ENCODE results near the gene FOXP2. TPM values are rescaled to one million over a fixed set of nuclear protein-coding genes. Genes with fewer than 3 reads are reported as not detected.

The FOXP2 gene
- polyA plus RNA-seq, 3 donors, result not detected

GRCh38 chr7:114548081-114548980, 133.7 kb downstream of the FOXP2 start:
- Mint-ChIP-seq H3K27me3 (ENCODE audit: low read depth in 3 of 3) (peaks cover 0 to 2% (median 0%) of the 10 kb centered on the region in 3 donors), H3K9me3 (peaks cover 0 to 3% (median 0%) of the 10 kb centered on the region in 7 donors), H3K36me3 (no peaks in the 10 kb centered on the region), H3K4me3 (no peak overlapping the region), H3K4me1 (no peaks in the 10 kb centered on the region), H3K27ac (no peak overlapping the region)
- DNase-seq, result no peak
- no peaks in the 10 kb centered on the region for H3K4me1 ChIP-seq (ENCODE audit: control insufficient read depth in 1 of 2, insufficient read depth in 2 of 2, low read length in 2 of 2)
- no CpG with 5 or more reads among the region's 1 CpG for WGBS (ENCODE audit: insufficient coverage)
- H3K27ac ChIP-seq (ENCODE audit: low read depth in 1 of 2, low read length in 2 of 2), result no peak overlapping the region
- H3K36me3 ChIP-seq (replicated peaks in 1 of 2; ENCODE audit: control insufficient read depth in 1 of 2, insufficient read depth in 2 of 2, low read length in 2 of 2), result no peaks in the 10 kb centered on the region
- intact Hi-C loops (cut with micrococcal nuclease), result no loop called here
- no peak overlapping the region for H3K9ac ChIP-seq (ENCODE audit: insufficient read depth, low read length, poor library complexity, severe bottlenecking)
- no peak for TF ChIP-seq CTCF (IDR thresholded peaks at IDR 0.05)
- no peaks in the 10 kb centered on the region for H3K27me3 ChIP-seq (ENCODE audit: control insufficient read depth in 2 of 2, insufficient read depth in 2 of 2, low read length in 2 of 2)
- H4K20me1 ChIP-seq (ENCODE audit: insufficient read depth, low read length), result no peaks in the 10 kb centered on the region
- no peaks in the 10 kb centered on the region for H3K9me3 ChIP-seq (replicated peaks in 1 of 2; ENCODE audit: control insufficient read depth in 1 of 2, insufficient read depth in 1 of 2, low read length in 2 of 2)
- H3K4me2 ChIP-seq (replicated peaks; ENCODE audit: extremely low read depth, low read length, poor library complexity, severe bottlenecking), result no peak overlapping the region
- no peak overlapping the region for H2AFZ ChIP-seq (ENCODE audit: insufficient read depth, low read depth, low read length, poor library complexity, severe bottlenecking)
- no peak overlapping the region for H3K4me3 ChIP-seq (replicated peaks in 1 of 3; ENCODE audit: low read depth in 2 of 3, low read length in 3 of 3)
- H3K79me2 ChIP-seq (ENCODE audit: insufficient read depth, low read length), result no peaks in the 10 kb centered on the region

- Histone ChIP-seq H3K9ac (ENCODE audit: insufficient read depth, low read length, poor library complexity, severe bottlenecking) (no peak overlapping the region), H3K27ac (ENCODE audit: low read depth in 1 of 2, low read length in 2 of 2) (no peak overlapping the region), H3K4me1 (ENCODE audit: control insufficient read depth in 1 of 2, insufficient read depth in 2 of 2, low read length in 2 of 2) (no peaks in the 10 kb centered on the region), H3K4me3 (replicated peaks in 1 of 3; ENCODE audit: low read depth in 2 of 3, low read length in 3 of 3) (no peak overlapping the region), H3K36me3 (replicated peaks in 1 of 2; ENCODE audit: control insufficient read depth in 1 of 2, insufficient read depth in 2 of 2, low read length in 2 of 2) (no peaks in the 10 kb centered on the region), H3K79me2 (ENCODE audit: insufficient read depth, low read length) (no peaks in the 10 kb centered on the region), H3K9me3 (replicated peaks in 1 of 2; ENCODE audit: control insufficient read depth in 1 of 2, insufficient read depth in 1 of 2, low read length in 2 of 2) (no peaks in the 10 kb centered on the region), H4K20me1 (ENCODE audit: insufficient read depth, low read length) (no peaks in the 10 kb centered on the region), H2AFZ (ENCODE audit: insufficient read depth, low read depth, low read length, poor library complexity, severe bottlenecking) (no peak overlapping the region), H3K27me3 (ENCODE audit: control insufficient read depth in 2 of 2, insufficient read depth in 2 of 2, low read length in 2 of 2) (no peaks in the 10 kb centered on the region), H3K4me2 (replicated peaks; ENCODE audit: extremely low read depth, low read length, poor library complexity, severe bottlenecking) (no peak overlapping the region)
- Mint-ChIP-seq H3K4me3 (no peak overlapping the region), H3K36me3 (no peaks in the 10 kb centered on the region), H3K27me3 (ENCODE audit: low read depth in 3 of 3) (peaks cover 1 to 5% (median 1%) of the 10 kb centered on the region in 3 donors), H3K9me3 (peaks cover 0 to 5% (median 0%) of the 10 kb centered on the region in 7 donors), H3K27ac (no peak overlapping the region), H3K4me1 (no peaks in the 10 kb centered on the region)
- TF ChIP-seq CTCF (IDR thresholded peaks at IDR 0.05), result no peak
- WGBS (ENCODE audit: insufficient coverage), result 60% methylated on average over 1 of the region's 6 CpGs
- peak in 1 of 3 donors; percentile 2 for DNase-seq
- intact Hi-C loops (cut with micrococcal nuclease), result no loop called here
These were observed 140.3 kb downstream of the FOXP2 start for GRCh38 chr7:114554781-114555537.
